ENCODE data around the gene LOXL4.
A peak's percentile ranks its signal among the peaks of the same experiment; 100 is the strongest.

The LOXL4 gene

GRCh38 chr10:98267894-98268693 lies at the start of gene LOXL4:
Gene LOXL4 (minus strand): TSS chr10:98268194. CDS start chr10:98263019, 5,175 bp downstream.
- H3K4me3 ChIP-seq (ENCODE audit: control insufficient read depth, low read depth, low read length) = peak within 1 kb of the TSS; percentile 52
- TF ChIP-seq CTCF (conservative IDR thresholded peaks at IDR 0.05; ENCODE audit: control insufficient read depth, insufficient read depth, low read depth, low read length) = no peak
- DNase-seq (ENCODE audit: low read depth) = peak; percentile 39

- DNase-seq (ENCODE audit: low read depth) = peak; percentile 72
- H3K4me3 ChIP-seq (ENCODE audit: control insufficient read depth, low read depth, low read length) = no peak overlapping the region
- no peak for TF ChIP-seq CTCF (conservative IDR thresholded peaks at IDR 0.05; ENCODE audit: control insufficient read depth, insufficient read depth, low read depth, low read length)
Measured at GRCh38 chr10:98316661-98317060, 48.7 kb upstream of the LOXL4 start.

- no peak overlapping the region for H3K4me3 ChIP-seq (ENCODE audit: control insufficient read depth, low read depth, low read length)
- DNase-seq (ENCODE audit: low read depth) = peak; percentile 8
- no peak for TF ChIP-seq CTCF (conservative IDR thresholded peaks at IDR 0.05; ENCODE audit: control insufficient read depth, insufficient read depth, low read depth, low read length)
Measured at GRCh38 chr10:98316170-98316569, 48.2 kb upstream of the LOXL4 start.

GRCh38 chr10:98314532-98315284 lies 46.7 kb upstream of the LOXL4 start:
- DNase-seq (ENCODE audit: low read depth) = no peak
- H3K4me3 ChIP-seq (ENCODE audit: control insufficient read depth, low read depth, low read length) = no peak overlapping the region
- TF ChIP-seq CTCF (conservative IDR thresholded peaks at IDR 0.05; ENCODE audit: control insufficient read depth, insufficient read depth, low read depth, low read length) = no peak

- DNase-seq (ENCODE audit: low read depth) = no peak
- TF ChIP-seq CTCF (conservative IDR thresholded peaks at IDR 0.05; ENCODE audit: control insufficient read depth, insufficient read depth, low read depth, low read length) = no peak
- no peak overlapping the region for H3K4me3 ChIP-seq (ENCODE audit: control insufficient read depth, low read depth, low read length)
Measured at GRCh38 chr10:98313598-98313997, 45.6 kb upstream of the LOXL4 start.

- TF ChIP-seq CTCF (conservative IDR thresholded peaks at IDR 0.05; ENCODE audit: control insufficient read depth, insufficient read depth, low read depth, low read length) = no peak
- DNase-seq (ENCODE audit: low read depth) = no peak
- no peak overlapping the region for H3K4me3 ChIP-seq (ENCODE audit: control insufficient read depth, low read depth, low read length)
Measured at GRCh38 chr10:98312822-98313221, 44.8 kb upstream of the LOXL4 start.
